GM08714 (cell line): ENCODE measurements around the gene KIN.
"Not testable (repeated sequence)": the region's sequence is repeated elsewhere in the genome, so short reads cannot be mapped to it uniquely, and the experiment has no call there.

Experiments
- H3K4me3 ChIP-seq: fragments of 200-500 bp; sonication (Bioruptor generic); 2 replicates; pipeline ENCODE4 v1.5.1; 2014; ENCODE audit warnings: mild to moderate bottlenecking, low read length, inconsistent platforms
- ZNF274 ChIP-seq: IDR thresholded peaks from 2 replicates; pipeline ENCODE4 v1.6.1; 2012; ENCODE audit warnings: mild to moderate bottlenecking, low read depth, low read length

The KIN gene

GRCh38 chr10:7787857-7788638 is at the start of gene KIN, which contains the start of gene ATP5F1C:
Gene KIN, minus strand, starts transcription at chr10:7787993. Its CDS starts 60 bp downstream, at chr10:7787933.
Gene ATP5F1C, plus strand, starts transcription at chr10:7788177. Its CDS starts 31 bp downstream, at chr10:7788208.
- peak within 1 kb of the TSS; percentile 89 for H3K4me3 ChIP-seq
- no peak for TF ChIP-seq ZNF274

- no peak for TF ChIP-seq ZNF274
- no peak overlapping the region for H3K4me3 ChIP-seq
These were observed 48.8 kb upstream of the KIN start for GRCh38 chr10:7836571-7836970.

- no peak overlapping the region for H3K4me3 ChIP-seq
- TF ChIP-seq ZNF274, result no peak
These were observed 46.5 kb upstream of the KIN start for GRCh38 chr10:7834262-7834661.

GRCh38 chr10:7833210-7833609 is 45.4 kb upstream of the KIN start:
- TF ChIP-seq ZNF274, result no peak
- H3K4me3 ChIP-seq, result no peak overlapping the region

- H3K4me3 ChIP-seq, result no peak overlapping the region
- no peak for TF ChIP-seq ZNF274
These were observed 44.3 kb upstream of the KIN start for GRCh38 chr10:7832060-7832459.

GRCh38 chr10:7829289-7829834 is 41.6 kb upstream of the KIN start:
- TF ChIP-seq ZNF274, result no peak
- no peak overlapping the region for H3K4me3 ChIP-seq

GRCh38 chr10:7826971-7827370 is 39.2 kb upstream of the KIN start:
- TF ChIP-seq ZNF274, result no peak
- no peak overlapping the region for H3K4me3 ChIP-seq

GRCh38 chr10:7824251-7824650 is 36.5 kb upstream of the KIN start:
- no peak overlapping the region for H3K4me3 ChIP-seq
- TF ChIP-seq ZNF274, result no peak

GRCh38 chr10:7819121-7819460 is 31.3 kb upstream of the KIN start:
- peak overlapping the region; percentile 79 for H3K4me3 ChIP-seq
- TF ChIP-seq ZNF274, result no peak

GRCh38 chr10:7818295-7819120 is 30.7 kb upstream of the KIN start, which contains the start of gene TAF3:
Gene TAF3, plus strand, starts transcription at chr10:7818505. Its CDS starts 205 bp downstream, at chr10:7818710.
- TF ChIP-seq ZNF274, result no peak
- H3K4me3 ChIP-seq, result peak within 1 kb of the TSS; percentile 79

GRCh38 chr10:7817984-7818294 is 30.1 kb upstream of the KIN start:
- H3K4me3 ChIP-seq, result peak overlapping the region; percentile 79
- no peak for TF ChIP-seq ZNF274

- peak overlapping the region; percentile 79 for H3K4me3 ChIP-seq
- no peak for TF ChIP-seq ZNF274
These were observed 29.8 kb upstream of the KIN start for GRCh38 chr10:7817576-7817975.

- TF ChIP-seq ZNF274, result no peak
- H3K4me3 ChIP-seq, result no peak overlapping the region
These were observed 25.7 kb upstream of the KIN start for GRCh38 chr10:7813481-7813880.

GRCh38 chr10:7811743-7812142 is 23.9 kb upstream of the KIN start:
- H3K4me3 ChIP-seq, result not testable (repeated sequence)

GRCh38 chr10:7811000-7811399 is 23.2 kb upstream of the KIN start:
- no peak for TF ChIP-seq ZNF274
- H3K4me3 ChIP-seq, result no peak overlapping the region
